ENCODE data around the gene SMAD5. TPM values are rescaled to one million over a fixed set of nuclear protein-coding genes. Genes with fewer than 3 reads are reported as not detected.

SMAD5 gene
- total RNA-seq, 6 experiments from 2014 or later = 19.2 to 49.2 (median 30.6) TPM

GRCh38 chr5:136123236-136123768, 9.3 kb upstream of the SMAD5 start:
- DNase-seq (no peak), ATAC-seq (peak; percentile 73 to 92 (median 88))
- peak overlapping the region in 2 of 3 donors; percentile 26 to 49 for H3K27ac ChIP-seq

GRCh38 chr5:136127560-136127959, 5.1 kb upstream of the SMAD5 start:
- intact Hi-C loops (cut with DNase I) = no loop called here
- H3K36me3 ChIP-seq = no peaks in the 10 kb centered on the region
- TF ChIP-seq CTCF (IDR thresholded peaks at IDR 0.05) (no peak), POLR2A (IDR thresholded peaks at IDR 0.05) (no peak)
- peaks cover 0 to 7% (median 0%) of the 10 kb centered on the region in 4 donors for H3K4me1 ChIP-seq
- no peak overlapping the region for H3K4me3 ChIP-seq
- no peak overlapping the region for H3K27ac ChIP-seq
- H3K27me3 ChIP-seq = no peaks in the 10 kb centered on the region
- DNase-seq = no peak
- no peak for ATAC-seq
- no peaks in the 10 kb centered on the region for H3K9me3 ChIP-seq
- 85% methylated on average over 2 of the region's 3 CpGs for WGBS (ENCODE audit: insufficient coverage, low coverage, low lambda C conversion rate, missing lambda C conversion rate)

More at GRCh38 chr5:136123236-136123768, 9.3 kb upstream of the SMAD5 start:
- Histone ChIP-seq H3K4me3 (no peak overlapping the region), H3K9me3 (no peaks in the 10 kb centered on the region), H3K36me3 (no peaks in the 10 kb centered on the region), H3K27me3 (no peaks in the 10 kb centered on the region), H3K4me1 (peaks cover 0 to 7% (median 0%) of the 10 kb centered on the region in 4 donors)
- intact Hi-C loops (cut with DNase I) = no loop called here
- TF ChIP-seq POLR2A (IDR thresholded peaks at IDR 0.05) = no peak
- no peak for TF ChIP-seq CTCF (IDR thresholded peaks at IDR 0.05)
- WGBS (ENCODE audit: insufficient coverage, low coverage, low lambda C conversion rate, missing lambda C conversion rate) = 11% methylated on average over 1 of the region's 1 CpG

GRCh38 chr5:136128481-136128880, 4.2 kb upstream of the SMAD5 start:
- intact Hi-C loops (cut with DNase I) = no loop called here
- Histone ChIP-seq H3K9me3 (no peaks in the 10 kb centered on the region), H3K4me3 (no peak overlapping the region), H3K27me3 (no peaks in the 10 kb centered on the region), H3K36me3 (no peaks in the 10 kb centered on the region), H3K27ac (no peak overlapping the region), H3K4me1 (no peaks in the 10 kb centered on the region)
- TF ChIP-seq POLR2A (IDR thresholded peaks at IDR 0.05) (no peak), CTCF (IDR thresholded peaks at IDR 0.05) (no peak)
- WGBS (ENCODE audit: insufficient coverage, low coverage, low lambda C conversion rate, missing lambda C conversion rate) = 87% methylated on average over 3 of the region's 4 CpGs
- DNase-seq (no peak), ATAC-seq (no peak)

DNA sequence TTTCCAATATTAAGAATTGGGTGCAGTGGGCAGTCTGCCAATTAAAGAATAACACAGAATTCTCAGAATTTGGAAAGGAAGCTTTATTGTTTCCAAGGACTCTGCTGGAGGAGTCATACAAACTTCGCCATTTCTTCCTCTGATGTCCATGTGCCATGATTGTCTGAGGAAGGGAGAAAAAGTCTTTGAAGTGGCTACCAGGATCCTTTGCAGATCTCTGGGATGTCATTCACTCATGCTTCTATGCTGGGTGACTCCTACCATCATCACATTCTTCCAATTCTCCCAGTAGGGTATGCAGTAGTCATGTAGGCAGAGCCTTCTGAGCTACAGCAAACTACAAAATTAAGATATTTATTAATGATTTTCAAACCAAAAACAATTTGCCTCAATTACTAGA, 3.2 kb upstream of the SMAD5 start:
- no peaks in the 10 kb centered on the region for H3K27me3 ChIP-seq
- ATAC-seq = no peak
- WGBS (ENCODE audit: insufficient coverage, low coverage, low lambda C conversion rate, missing lambda C conversion rate) = 86% methylated on average over 1 of the region's 1 CpG

More for the DNA sequence above, 3.2 kb upstream of the SMAD5 start:
- TF ChIP-seq CTCF (IDR thresholded peaks at IDR 0.05) (no peak), POLR2A (IDR thresholded peaks at IDR 0.05) (no peak)
- Histone ChIP-seq H3K36me3 (no peaks in the 10 kb centered on the region), H3K4me1 (peaks cover 0 to 4% (median 2%) of the 10 kb centered on the region in 4 donors), H3K9me3 (no peaks in the 10 kb centered on the region), H3K4me3 (no peak overlapping the region), H3K27ac (no peak overlapping the region)
- DNase-seq = no peak
- intact Hi-C loops (cut with DNase I) = no loop called here
